CD4-positive, alpha-beta T cell treated with Interleukin-15 for 4 hours (primary cell): ENCODE results near the gene RNF10.
"Not testable (repeated sequence)": the region's sequence is repeated elsewhere in the genome, so short reads cannot be mapped to it uniquely, and the experiment has no call there.

ENCODE experiments used
- DNase-seq: peaks from one replicate; pipeline ENCODE4 v3.0.0-alpha.2; 2020; ENCODE audit warnings: low spot score

RNF10 gene

GRCh38 chr12:120580787-120581723, 46.9 kb downstream of the RNF10 start, which contains the start of gene POP5:
Gene POP5 (minus strand): TSS chr12:120581402. CDS start chr12:120581362, 40 bp downstream.
- peak; percentile 96 for DNase-seq

DNA sequence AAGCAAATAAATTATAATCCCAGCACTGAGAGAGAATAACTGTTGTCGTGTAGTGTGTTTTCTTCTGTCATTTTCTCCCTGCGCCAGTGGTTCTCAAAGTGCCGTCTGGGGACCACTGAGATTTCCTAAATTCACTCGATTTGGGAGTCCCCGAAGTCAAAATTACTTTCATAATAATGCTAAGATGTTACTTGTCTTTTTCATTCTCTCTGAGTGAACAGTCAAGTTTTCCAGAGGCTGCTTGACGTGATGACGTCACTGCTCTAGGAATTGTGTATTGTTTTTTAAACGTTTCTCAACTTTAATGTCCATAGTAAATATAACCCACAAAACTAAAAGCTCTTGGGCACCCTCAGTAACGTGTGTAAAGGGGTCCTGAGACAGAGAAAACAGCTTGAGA, 47.8 kb downstream of the RNF10 start:
- no peak for DNase-seq

DNA sequence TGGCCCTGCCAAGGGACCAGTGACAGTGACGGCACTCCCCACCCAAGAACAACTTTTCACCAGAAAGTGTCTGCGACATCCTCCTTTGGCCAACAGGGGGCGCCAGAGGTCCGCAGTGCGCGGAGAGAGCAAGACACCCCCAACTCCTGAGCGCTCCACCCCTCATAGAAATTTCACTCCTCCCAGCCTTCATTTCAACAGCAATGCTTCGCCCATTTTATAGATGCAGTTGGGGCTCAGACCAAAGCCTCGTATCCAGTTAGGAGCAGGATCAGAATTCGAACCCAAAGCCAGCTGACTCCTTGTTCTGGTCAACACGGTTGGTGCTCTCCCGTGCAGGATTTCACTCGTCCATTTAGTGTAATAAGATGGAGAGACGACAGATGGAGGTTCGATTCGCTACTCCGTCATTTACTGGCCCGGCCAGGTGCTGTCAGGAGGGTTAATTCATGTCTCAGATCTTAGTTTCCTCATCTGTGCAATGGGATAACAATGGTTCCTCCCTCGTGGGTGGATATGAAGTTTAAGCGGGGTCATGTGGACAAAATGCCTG, 49.4 kb downstream of the RNF10 start:
- DNase-seq, result peak; percentile 83

DNA sequence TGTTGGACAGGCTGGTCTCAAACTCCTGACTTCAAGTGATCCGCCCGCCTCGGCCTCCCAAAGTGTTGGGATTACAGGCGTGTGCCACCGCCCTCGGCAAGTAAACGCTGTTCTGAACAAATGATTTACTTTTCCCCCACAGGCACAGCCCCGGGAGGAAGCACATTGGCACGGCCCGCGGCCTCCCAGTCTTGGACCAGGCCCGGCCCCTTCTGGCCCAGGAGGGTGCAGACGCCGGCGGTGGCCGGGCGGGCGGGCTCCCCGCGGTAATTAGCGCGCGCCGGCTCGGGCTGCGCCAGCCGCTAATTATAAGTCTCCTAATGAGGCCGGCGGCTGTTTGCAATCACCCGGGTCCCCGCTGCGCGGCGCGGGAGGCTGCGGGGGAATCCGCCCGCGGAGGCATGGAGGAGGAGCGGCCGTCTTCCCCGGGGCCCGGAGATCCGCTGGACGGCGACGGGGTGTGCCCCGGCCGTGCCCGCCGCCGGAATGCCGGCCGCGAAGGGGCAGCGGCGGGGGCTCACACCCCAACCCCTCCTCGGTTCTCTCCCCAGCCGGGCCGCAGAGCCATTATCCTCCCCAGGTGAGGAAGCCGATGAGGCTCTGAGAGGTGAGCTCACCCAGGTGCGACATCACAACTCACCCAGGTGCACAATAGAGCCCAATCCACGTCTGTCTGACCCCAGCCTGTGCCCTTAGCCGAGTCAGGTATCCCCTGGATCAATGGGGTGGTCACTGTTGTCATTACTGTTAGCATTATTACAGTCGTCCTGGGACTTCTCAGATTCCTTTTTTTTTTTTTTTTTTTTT, 50.4 kb downstream of the RNF10 start:
- peak; percentile 59 for DNase-seq

DNA sequence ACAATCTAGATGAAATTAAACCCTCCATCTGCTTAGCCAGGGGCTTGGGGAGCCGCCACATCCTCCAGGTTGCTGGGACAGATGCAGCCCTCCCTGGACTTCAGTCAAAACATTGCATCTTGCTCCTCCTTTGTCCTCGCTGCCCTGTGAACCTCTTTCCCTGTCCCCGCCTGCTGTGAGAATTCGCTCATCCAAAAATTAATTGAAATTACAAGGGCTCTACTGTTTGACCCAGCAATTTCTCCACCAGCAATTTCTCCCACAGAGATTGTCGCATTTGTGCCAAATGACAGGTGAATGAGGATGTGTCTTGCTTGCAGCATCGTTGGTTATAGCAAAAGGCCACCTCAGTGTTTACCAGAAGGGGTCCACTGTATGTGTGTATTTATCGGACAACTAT, 52.0 kb downstream of the RNF10 start:
- no peak for DNase-seq

GRCh38 chr12:120586860-120587259, 52.7 kb downstream of the RNF10 start:
- DNase-seq, result no peak

GRCh38 chr12:120588371-120588770, 54.2 kb downstream of the RNF10 start:
- no peak for DNase-seq

DNA sequence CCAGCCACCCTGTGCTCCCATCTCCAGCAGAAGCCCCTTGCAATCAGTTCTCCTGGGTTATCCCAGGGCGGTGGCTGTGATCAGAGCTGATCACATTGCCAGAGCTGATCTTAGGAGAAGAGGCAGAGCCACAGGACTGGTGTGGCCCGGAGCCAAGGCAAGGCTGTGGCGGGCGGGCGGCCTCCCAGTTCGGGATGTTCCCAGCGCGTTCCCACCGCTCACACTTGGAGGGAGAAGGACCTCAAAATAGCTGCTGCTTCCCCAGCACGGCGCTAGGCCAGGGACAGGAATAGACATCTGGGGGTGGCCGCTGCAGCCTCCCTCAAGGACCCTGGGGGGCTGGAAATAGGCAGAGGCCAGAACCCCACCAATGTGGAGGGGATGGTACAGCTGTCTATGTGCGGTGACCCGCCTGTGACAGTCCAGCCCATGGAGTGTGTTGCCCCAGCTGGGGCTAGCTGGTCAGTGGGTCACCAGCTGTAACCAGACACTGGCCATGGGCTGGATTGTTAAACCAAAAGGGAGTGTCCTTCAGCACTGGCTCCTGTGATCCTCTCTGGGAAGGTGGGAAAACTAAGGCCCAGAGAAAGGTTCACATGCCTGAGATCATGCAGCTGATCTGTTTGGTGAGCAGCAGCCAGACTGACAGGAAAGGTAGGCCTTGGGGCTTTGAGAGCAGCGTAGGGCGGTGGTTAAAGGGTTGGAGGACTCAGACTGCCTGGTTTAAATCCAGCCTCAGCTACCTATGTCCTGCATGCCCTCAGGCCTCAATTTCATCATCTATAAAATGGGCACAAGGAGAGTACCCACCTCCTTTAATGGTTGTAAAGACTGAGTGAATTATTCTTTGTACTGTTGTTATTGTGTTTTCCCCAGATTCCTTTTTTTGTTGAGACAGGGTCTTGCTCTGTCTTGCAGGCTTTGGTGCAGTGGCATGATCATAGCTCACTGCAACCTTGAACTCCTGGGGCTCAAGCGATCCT, 55.1 kb downstream of the RNF10 start:
- DNase-seq, result no peak

GRCh38 chr12:120590741-120591407, 56.7 kb downstream of the RNF10 start:
- no peak for DNase-seq

DNA sequence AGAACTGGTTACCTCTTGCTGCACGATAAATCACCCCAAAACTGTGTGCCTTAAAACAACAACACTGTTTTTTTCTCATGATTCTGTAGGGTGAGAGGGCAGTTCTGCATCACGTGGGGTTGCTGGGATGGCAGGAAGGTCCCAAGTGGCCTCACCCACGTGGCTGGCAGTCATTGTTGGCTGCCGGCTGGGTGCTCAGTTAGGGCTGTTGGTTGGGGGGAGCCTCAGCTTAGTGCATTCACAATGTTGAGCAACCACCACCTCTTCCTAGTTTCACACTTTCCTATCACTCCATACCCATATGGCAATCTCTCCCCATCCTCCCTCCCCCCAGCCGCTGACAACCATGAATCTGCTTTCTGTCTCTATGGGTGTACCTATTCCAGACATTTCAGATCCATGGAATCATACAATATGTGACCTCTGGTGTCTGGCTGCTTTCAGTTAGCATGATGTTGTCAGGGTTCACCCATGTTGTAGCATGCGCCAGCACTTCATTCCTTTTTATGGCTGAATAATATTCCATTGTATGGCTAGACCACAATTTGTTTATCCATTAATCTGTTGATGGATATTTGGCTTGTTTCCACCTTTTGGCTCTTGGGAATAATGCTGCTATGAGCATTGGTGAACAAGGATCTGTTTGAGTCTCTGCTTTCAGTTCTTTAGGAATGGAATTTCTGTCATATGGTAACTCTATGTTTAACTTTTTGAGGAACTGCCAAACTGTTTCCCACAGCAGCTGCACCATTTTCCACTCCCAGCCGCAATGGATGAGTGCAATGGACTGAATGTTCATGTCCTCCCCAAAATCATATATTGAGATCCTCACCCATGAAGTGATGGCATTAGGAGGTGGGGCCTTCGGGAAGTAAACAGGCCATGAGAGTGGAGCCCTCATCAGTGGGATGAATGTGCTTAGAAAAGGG, 58.2 kb downstream of the RNF10 start:
- DNase-seq, result no peak

GRCh38 chr12:120596901-120597300, 62.7 kb downstream of the RNF10 start:
- no peak for DNase-seq

- no peak for DNase-seq
Measured at GRCh38 chr12:120597861-120598260, 63.7 kb downstream of the RNF10 start.

DNA sequence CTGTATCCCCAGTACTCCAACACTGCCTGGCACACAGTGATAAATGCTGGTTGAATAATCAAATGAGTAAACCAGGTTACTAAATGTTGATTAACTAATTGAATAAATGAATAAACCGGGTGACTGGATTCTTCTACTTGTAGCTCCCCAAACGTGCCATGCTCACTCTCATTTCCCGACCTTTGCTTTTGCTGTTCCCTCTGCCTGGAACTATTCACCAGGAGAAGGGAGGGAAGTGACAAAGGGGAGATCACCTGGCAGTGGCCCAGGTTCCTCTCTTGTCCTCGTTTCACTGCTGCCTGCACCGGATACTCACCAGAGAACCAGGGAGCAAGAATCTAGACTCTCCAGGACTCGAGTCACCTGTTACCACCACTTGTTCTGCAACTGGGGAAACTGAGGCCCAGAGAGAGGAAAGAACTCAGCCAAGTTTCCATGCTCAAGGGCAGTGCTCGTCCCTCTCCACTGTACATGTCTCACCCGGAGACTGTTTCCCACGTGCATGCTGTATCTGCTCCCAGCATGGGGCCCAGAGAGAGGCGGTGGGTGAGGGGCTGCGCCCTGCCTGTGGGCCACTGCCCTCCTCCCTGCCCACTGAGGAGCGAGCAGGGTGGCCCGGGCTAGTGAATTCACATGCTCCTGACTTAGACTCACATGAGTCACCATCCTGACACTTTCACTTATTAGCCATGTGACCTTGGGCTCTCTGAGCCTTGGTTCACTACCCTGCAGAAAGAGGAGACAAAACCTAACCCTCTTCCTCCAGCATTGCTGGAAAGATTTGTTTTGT, 64.7 kb downstream of the RNF10 start:
- no peak for DNase-seq

- DNase-seq, result no peak
Measured at GRCh38 chr12:120599672-120600552, 65.8 kb downstream of the RNF10 start.

DNA sequence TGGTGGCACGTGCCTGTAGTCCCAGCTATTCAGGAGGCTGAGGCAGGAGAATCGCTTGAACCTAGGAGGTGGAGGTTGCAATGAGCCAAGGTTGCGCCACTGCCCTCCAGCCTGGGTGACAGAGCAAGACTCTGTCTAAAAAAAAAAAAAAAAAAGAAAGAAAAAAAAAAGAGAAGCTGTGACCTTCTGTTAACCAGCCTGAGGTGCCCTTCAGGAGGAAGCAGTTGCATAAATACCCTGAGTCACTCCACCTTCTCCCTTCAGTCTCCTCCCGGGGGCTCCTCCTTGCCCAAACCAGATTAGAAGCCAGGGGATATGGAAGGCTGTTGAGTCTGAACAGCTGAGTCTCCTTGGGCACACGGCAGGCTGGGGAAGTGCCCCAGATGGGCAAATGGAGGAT, 68.3 kb downstream of the RNF10 start:
- not testable (repeated sequence) for DNase-seq

GRCh38 chr12:120610560-120610959, 76.4 kb downstream of the RNF10 start:
- DNase-seq, result no peak

DNA sequence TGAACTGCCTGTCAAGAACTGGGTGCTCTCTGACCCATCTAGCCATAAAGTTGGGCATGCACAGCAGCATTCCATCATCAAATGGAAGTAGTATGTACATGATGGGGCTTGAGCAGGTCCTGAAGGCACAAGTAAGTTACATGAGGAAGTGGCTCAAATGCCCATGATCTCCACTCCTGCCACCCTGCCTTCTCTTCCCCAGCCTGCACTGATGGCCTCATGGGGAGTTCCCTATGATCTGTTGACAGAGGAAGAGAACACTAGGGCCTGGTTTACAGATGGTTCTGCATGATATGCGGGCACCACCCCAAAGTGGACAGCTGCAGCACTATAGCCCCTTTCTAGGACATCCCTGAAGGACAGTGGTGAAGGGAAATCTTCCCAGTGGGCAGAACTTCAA, 77.4 kb downstream of the RNF10 start:
- DNase-seq, result not testable (repeated sequence)

- no peak for DNase-seq
Measured at GRCh38 chr12:120614848-120615247, 80.7 kb downstream of the RNF10 start.
